Keratinocyte (primary cell): ENCODE results near the gene RAD9A. TPM values are rescaled to one million over a fixed set of nuclear protein-coding genes. Genes with fewer than 3 reads are reported as not detected.
A peak's percentile ranks its signal among the peaks of the same experiment; 100 is the strongest.

Source experiments
- DNase-seq: peaks from one replicate; pipeline ENCODE4 v3.0.0-alpha.2; 2011; ENCODE audit warnings: low read depth, missing footprints, low spot score
- FAIRE-seq: peaks from 2 replicates; lab custom pipeline; 2011; peaks lifted over from hg19 to GRCh38; lab: Jason Lieb, UNC
- H2AFZ ChIP-seq: 2 replicates; pipeline ENCODE4 v1.6.0; 2012; ENCODE audit warnings: low read length, control low read depth, inconsistent platforms; ENCODE audit not compliant: control insufficient read depth
- H3K27ac ChIP-seq: 2 replicates; pipeline ENCODE4 v1.5.1; 2011; ENCODE audit warnings: low read length; ENCODE audit not compliant: control insufficient read depth, insufficient read depth
- H3K27me3 ChIP-seq: 3 replicates; pipeline ENCODE4 v1.6.0; 2011; ENCODE audit warnings: low read length; ENCODE audit not compliant: control insufficient read depth, insufficient read depth; ENCODE audit errors: extremely low read depth
- H3K36me3 ChIP-seq, 2 experiments: 2 replicates in 1 of 2; 3 replicates in 1 of 2; pipeline ENCODE4 v1.5.1; 2011; ENCODE audit warnings: low read length in 2 of 2, mild to moderate bottlenecking in 1 of 2; ENCODE audit not compliant: control insufficient read depth in 2 of 2, insufficient read depth in 2 of 2; ENCODE audit errors: extremely low read depth in 1 of 2
- H3K4me1 ChIP-seq: 3 replicates; pipeline ENCODE4 v1.5.1; 2011; ENCODE audit warnings: low read length; ENCODE audit not compliant: control insufficient read depth, insufficient read depth; ENCODE audit errors: extremely low read depth
- H3K4me2 ChIP-seq: 3 replicates; pipeline ENCODE4 v1.6.0; 2011; ENCODE audit warnings: low read depth, low read length; ENCODE audit not compliant: control insufficient read depth, insufficient read depth; ENCODE audit errors: extremely low read depth
- H3K4me3 ChIP-seq, 3 experiments: fragments of 200-600 bp in 1 of 3; sonication (generic) in 1 of 3; 2 replicates in 2 of 3; 3 replicates in 1 of 3; pipeline ENCODE4 v1.5.1; 2011 to 2016; ENCODE audit warnings: low read length in 3 of 3, mild to moderate bottlenecking in 3 of 3, control low read depth in 2 of 3, inconsistent platforms in 1 of 3, low read depth in 1 of 3, mixed read lengths in 1 of 3, mixed run types in 1 of 3, moderate library complexity in 1 of 3; ENCODE audit not compliant: control insufficient read depth in 2 of 3, insufficient read depth in 2 of 3; ENCODE audit errors: extremely low read depth in 1 of 3
- H3K79me2 ChIP-seq: 2 replicates; pipeline ENCODE4 v1.6.0; 2012; ENCODE audit warnings: low read length; ENCODE audit not compliant: control insufficient read depth, insufficient read depth
- H3K9ac ChIP-seq: 3 replicates; pipeline ENCODE4 v1.6.0; 2011; ENCODE audit warnings: low read length; ENCODE audit not compliant: control insufficient read depth, insufficient read depth; ENCODE audit errors: extremely low read depth
- H3K9me1 ChIP-seq: 3 replicates; pipeline ENCODE4 v1.6.0; 2011; ENCODE audit warnings: low read length; ENCODE audit not compliant: control insufficient read depth, insufficient read depth; ENCODE audit errors: extremely low read depth
- H3K9me3 ChIP-seq: 2 replicates; pipeline ENCODE4 v1.5.1; 2012; ENCODE audit warnings: low read depth, low read length; ENCODE audit not compliant: control insufficient read depth
- H4K20me1 ChIP-seq: 3 replicates; pipeline ENCODE4 v1.6.0; 2011; ENCODE audit warnings: low read length; ENCODE audit not compliant: control insufficient read depth, insufficient read depth; ENCODE audit errors: extremely low read depth
- CTCF ChIP-seq, 3 experiments: IDR thresholded peaks in 1 of 3; conservative IDR thresholded peaks in 1 of 3; optimal IDR thresholded peaks in 1 of 3; 2 replicates in 2 of 3; 3 replicates in 1 of 3; pipeline versions ENCODE3 to v1.5.1; 2011; ENCODE audit warnings: low read length in 3 of 3, mild to moderate bottlenecking in 3 of 3, moderate library complexity in 2 of 3, control low read depth in 1 of 3, inconsistent platforms in 1 of 3; ENCODE audit not compliant: insufficient read depth in 2 of 3; ENCODE audit errors: extremely low read depth in 1 of 3
- EZH2 ChIP-seq: IDR thresholded peaks from one replicate; pipeline ENCODE4 v1.6.1; 2012; ENCODE audit warnings: inconsistent platforms, mild to moderate bottlenecking, low read length, moderate library complexity
- dilution Hi-C: fragments of 300-500 bp; cut with MboI; formaldehyde crosslinking; loops from one replicate; pipeline ENCODE4 v1.7.0; 2020; ENCODE audit warnings: low sequenced_read_pairs; ENCODE audit not compliant: extremely low pct_ligation_motif_present
- polyA plus RNA-seq, 5 experiments: library from polyadenylated mRNA; depleted of rRNA in 3 of 5; stranded (reverse) in 3 of 5; stranded (forward) in 1 of 5; unstranded in 1 of 5; fragments of >200 nt; gene quantifications; 1 replicate in 1 of 5; 2 replicates in 3 of 5; 3 replicates in 1 of 5; pipeline versions ENCODE4 v1.2.1 to v1.2.3, GENCODE V29; 2011 to 2012; ENCODE audit warnings: missing spikeins in 2 of 5, low read depth in 1 of 5, low replicate concordance in 1 of 5

Gene RAD9A
- polyA plus RNA-seq, 1 donor (not counting 4 experiments of a cell fraction or from before 2014, with no cell fraction given), result 5.7 TPM

- H3K4me2 ChIP-seq, result no peak overlapping the region
- no peaks in the 10 kb centered on the region for H3K27me3 ChIP-seq
- no peaks in the 10 kb centered on the region for H3K9me3 ChIP-seq
- H3K9me1 ChIP-seq, result no peaks in the 10 kb centered on the region
- H3K4me3 ChIP-seq, result no peak overlapping the region
- peaks cover 5% of the 10 kb centered on the region for H4K20me1 ChIP-seq
- DNase-seq, result no peak
- no peaks in the 10 kb centered on the region for H3K36me3 ChIP-seq
- H3K9ac ChIP-seq, result no peak overlapping the region
- peaks cover 29% of the 10 kb centered on the region for H3K4me1 ChIP-seq
- FAIRE-seq, result no peak
- dilution Hi-C loops, result no loop called here
- no peak overlapping the region for H2AFZ ChIP-seq
- H3K27ac ChIP-seq, result no peak overlapping the region
- H3K79me2 ChIP-seq, result no peaks in the 10 kb centered on the region
- TF ChIP-seq EZH2 (no peak), CTCF (optimal IDR thresholded peaks at IDR 0.05 in 1 of 3, IDR thresholded peaks at IDR 0.05 in 1 of 3, conservative IDR thresholded peaks at IDR 0.05 in 1 of 3; ENCODE audit: extremely low read depth in 1 of 3, insufficient read depth in 2 of 3, low read length in 3 of 3) (no peak)
These were observed 21.3 kb upstream of the RAD9A start for GRCh38 chr11:67370351-67371076.

GRCh38 chr11:67371189-67371910 is 20.4 kb upstream of the RAD9A start:
- H2AFZ ChIP-seq, result no peak overlapping the region
- dilution Hi-C loops, result no loop called here
- no peak overlapping the region for H3K4me2 ChIP-seq
- DNase-seq, result no peak
- no peak overlapping the region for H3K27ac ChIP-seq
- no peak overlapping the region for H3K9ac ChIP-seq
- no peaks in the 10 kb centered on the region for H3K9me1 ChIP-seq
- peaks cover 5% of the 10 kb centered on the region for H4K20me1 ChIP-seq
- no peaks in the 10 kb centered on the region for H3K9me3 ChIP-seq
- no peaks in the 10 kb centered on the region for H3K27me3 ChIP-seq
- no peaks in the 10 kb centered on the region for H3K36me3 ChIP-seq
- H3K4me1 ChIP-seq, result peaks cover 29% of the 10 kb centered on the region
- TF ChIP-seq EZH2 (no peak), CTCF (optimal IDR thresholded peaks at IDR 0.05 in 1 of 3, IDR thresholded peaks at IDR 0.05 in 1 of 3, conservative IDR thresholded peaks at IDR 0.05 in 1 of 3; ENCODE audit: extremely low read depth in 1 of 3, insufficient read depth in 2 of 3, low read length in 3 of 3) (peak; percentile 55 to 75 (median 58))
- FAIRE-seq, result no peak
- no peak overlapping the region for H3K4me3 ChIP-seq
- H3K79me2 ChIP-seq, result no peaks in the 10 kb centered on the region
